Esophagus muscularis mucosa (tissue), 4 donors: ENCODE results near the gene SYT5.

Experiments
- CTCF ChIP-seq, 3 experiments: fragments of 200-600 bp in 2 of 3; fragments of 450-650 bp in 1 of 3; sonication (generic) in 2 of 3; IDR thresholded peaks; one replicate each; pipeline ENCODE4 v1.5.1; 2017 to 2019; ENCODE audit warnings: antibody characterized with exemption in 3 of 3, mild to moderate bottlenecking in 2 of 3, moderate library complexity in 1 of 3
- EP300 ChIP-seq: sonication (generic); formaldehyde crosslinking; IDR thresholded peaks from one replicate; pipeline ENCODE4 v1.6.1; 2017; ENCODE audit warnings: antibody characterized with exemption
- POLR2A ChIP-seq: fragments of 450-650 bp; IDR thresholded peaks from one replicate; pipeline ENCODE4 v1.6.1; 2017; ENCODE audit warnings: antibody characterized with exemption, moderate library complexity, mild to moderate bottlenecking, low read depth
- POLR2AphosphoS5 ChIP-seq, 2 donors: sonication (generic); formaldehyde crosslinking; IDR thresholded peaks; one replicate each; pipeline ENCODE4 v1.6.1; 2017; ENCODE audit warnings: antibody characterized with exemption in 2 of 2

- TF ChIP-seq CTCF (IDR thresholded peaks at IDR 0.05) (no peak), POLR2AphosphoS5 (IDR thresholded peaks at IDR 0.05) (no peak), POLR2A (no peak), EP300 (no peak)
Measured at GRCh38 chr19:55171440-55171839, 8.6 kb downstream of the SYT5 start.
